GM19238 (cell line): ENCODE results near the gene ZNF396.

ENCODE experiments used
- DNase-seq: peaks from one replicate; pipeline ENCODE4 v3.0.0; 2011; ENCODE audit warnings: low spot score; ENCODE audit not compliant: insufficient read length

ZNF396 gene

DNA sequence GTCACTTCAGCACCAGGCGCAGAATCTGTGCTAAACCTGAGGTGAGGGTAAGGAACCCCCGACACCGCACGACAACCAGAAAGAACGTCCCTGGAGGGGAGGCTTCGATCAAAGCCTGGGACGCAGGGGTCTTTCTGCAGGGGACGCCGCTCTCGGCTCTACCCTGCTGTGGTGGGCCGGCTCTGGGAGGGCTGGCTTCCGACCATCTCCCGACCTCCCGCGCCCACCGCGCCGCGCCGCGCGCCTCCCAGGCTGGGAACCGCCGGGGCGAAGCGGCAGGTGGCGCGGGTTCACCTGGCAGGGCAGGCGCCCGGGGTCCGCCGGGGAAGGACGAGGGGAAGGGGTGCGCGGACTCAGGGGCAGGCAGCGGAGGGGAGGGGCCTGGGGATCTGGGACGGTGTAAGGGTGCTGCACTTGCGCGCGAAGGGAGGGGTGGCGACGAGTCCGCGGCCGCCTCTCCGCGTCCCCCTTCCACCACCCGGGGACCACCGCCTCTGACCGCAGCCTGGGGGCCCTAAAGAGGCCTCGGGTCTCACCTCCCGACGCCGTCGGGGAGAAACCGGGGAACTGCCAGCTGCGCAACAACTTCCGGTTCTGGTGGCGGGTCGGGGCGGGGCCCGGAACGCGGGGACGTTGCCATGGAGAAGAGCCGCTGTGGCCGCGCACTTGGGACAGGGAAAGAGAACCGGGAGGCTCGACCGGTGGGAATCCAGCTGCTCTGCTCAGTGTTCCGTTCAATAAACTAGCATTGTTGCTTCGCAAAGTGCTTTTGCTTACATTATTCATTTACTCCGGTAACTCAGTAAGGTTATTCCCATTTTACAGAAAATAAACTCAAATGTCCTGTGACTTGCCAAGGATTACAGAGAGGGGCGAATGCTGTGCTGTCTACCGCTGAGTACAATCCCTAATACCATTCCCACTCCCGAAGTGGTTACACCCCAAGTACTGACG is at the start of gene ZNF396:
ZNF396 (minus strand) TSS at position 596 of the 954 bp plus-strand sequence. CDS start 3,045 bp downstream, outside the sequence.
- peak; percentile 71 for DNase-seq

DNA sequence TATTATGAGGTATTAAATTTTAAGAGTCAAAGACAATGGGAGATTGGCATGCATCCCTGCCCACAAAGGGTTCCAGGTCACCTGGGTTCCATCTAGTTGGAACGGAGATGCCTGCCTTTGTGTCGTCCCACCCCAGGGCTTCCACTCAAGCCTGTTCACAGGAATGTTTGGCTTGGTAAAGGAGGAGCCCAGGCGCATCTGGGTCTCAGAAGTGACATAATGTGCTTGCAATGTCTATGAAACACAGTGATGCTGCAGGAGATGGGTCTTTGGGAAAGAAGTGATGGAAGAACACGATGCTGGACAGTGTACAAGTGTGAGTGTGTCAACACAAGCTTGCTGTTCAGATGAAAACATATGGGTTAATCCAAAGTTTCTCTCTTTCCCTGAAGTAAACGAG is 49.6 kb upstream of the ZNF396 start:
- no peak for DNase-seq

- DNase-seq, result no peak
These were observed 47.2 kb upstream of the ZNF396 start for GRCh38 chr18:35424356-35424755.

GRCh38 chr18:35422237-35422636 is 45.1 kb upstream of the ZNF396 start:
- DNase-seq, result no peak

DNA sequence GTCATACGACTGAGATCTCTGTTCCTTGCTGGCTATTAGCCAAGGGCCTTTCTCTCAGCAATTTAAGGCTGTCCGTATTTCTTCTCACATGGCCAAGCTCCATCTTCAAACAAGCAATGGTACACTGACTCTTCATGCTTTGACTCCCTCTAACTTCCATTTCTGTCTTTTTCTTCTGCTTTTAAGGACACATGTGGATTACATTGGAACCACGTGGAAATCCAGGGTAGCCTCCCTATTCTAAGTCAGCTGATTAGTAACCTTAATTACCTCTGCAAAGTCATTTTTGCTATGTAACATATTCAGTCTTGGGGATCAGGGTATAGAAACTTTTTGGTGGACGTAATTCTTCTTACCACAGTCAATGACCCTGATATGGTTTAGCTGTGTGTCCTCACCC is 41.5 kb upstream of the ZNF396 start:
- no peak for DNase-seq

DNA sequence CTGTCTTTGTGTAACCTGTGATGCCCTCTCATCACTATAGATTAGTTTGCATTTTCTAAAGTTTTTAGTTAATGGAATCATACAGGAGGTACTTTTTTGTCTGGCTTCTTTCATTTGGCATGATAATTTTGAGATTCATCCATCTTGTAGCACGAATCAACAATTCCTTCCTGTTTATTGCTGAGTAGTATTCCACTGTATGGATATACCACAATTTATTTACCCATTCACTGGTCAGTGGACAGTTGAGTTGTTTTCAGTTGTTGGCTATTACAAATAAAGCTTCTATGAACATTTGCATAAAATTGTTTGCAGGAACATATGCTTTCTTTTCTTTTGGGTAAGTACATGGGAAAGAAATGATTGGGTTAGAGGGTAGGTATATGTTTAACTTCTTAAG is 40.1 kb upstream of the ZNF396 start:
- no peak for DNase-seq

DNA sequence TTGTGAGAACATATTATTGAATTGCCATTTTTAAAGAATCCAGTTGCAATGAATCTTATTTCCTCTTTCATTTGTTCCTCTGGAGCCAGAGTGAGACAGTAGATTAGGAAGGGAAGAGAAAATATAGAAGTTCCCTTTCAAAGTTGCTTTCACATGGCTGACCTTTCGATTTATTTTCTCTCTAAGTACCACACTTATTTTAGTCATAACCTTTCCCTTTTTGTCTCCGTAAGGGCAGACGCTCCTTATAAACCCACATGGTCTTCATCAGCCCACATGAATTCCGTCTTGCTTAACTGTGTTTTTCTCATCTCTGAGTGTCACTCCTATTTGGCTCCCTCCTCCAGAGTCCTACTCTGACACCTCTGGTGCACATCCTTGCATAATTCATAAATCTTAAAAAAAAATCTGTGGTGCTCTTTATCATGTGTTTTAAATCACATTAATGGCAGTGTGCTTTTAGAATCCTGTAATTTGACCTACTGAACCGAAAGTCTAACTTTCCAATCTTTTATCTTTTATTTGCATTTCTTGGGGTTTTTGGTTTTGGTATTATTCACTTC is 38.5 kb upstream of the ZNF396 start:
- DNase-seq, result no peak

DNA sequence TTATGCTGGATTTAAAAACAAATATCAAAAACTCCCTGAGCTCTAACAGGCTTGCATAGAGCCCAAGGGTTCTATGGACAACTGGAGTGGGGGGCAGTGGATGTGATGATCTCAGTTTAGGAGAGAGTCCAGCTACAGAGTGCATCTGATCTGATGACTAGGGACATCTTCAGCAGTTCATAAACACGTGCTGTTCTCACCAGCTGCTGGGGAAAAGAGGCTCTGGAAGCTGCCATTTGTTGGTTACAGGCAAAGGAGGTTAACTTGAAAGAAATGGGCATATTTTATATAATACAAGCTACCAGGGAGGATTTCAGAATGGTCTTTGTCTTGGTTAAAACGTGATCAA is 36.0 kb upstream of the ZNF396 start:
- no peak for DNase-seq

DNA sequence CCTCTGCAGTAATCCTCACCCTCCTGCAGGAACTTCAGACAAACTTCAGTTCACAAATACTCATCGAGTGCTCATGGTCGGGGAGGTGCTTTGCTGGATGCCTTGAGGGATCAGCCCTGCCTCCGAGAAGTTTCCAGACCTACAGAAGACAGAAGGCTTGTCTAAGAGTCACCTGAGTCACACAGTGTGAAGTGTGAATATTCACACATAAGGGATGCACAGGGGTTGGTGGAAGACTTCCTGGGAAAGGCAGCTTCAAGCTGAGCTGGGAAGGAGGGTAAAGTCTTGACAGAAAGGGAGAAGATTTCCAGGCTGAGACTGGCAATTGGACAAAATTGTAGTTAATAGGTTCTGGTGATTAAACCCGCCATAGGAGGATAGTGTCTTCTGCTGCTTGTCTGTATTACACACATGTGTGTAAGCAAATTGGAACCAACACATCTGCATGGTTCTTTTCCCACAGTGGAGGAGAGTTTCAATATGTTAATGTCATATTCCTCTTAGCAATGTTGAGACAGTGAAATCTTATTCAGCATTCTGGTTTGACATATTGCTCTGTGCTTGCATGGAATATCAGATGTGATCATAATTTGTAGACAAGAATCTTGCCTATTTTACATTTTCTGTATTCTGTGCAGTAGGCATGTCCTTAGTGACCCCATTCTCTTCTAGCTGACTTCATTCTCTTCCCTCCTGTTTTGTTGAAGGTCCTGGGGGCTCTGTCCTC is 34.7 kb upstream of the ZNF396 start:
- no peak for DNase-seq

DNA sequence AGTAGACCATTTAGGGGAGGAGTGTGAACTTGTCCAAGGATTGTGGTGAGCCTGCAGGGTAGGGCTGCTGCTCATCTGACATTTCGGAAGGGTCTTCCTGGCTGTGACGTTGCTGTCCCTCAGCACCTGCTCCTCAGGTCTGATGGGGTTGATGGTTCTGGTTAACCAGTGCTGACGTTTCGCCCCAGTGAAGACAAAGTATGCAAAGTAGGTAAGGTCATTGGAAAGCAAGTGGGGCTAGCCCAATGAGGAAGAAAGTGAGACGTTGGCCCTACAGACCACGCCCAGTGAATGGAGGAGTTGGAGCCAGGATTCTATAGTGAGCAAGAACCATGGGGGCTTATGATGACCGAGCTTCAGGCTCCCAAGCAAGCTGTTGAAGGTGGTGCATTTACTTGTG is 33.4 kb upstream of the ZNF396 start:
- no peak for DNase-seq

DNA sequence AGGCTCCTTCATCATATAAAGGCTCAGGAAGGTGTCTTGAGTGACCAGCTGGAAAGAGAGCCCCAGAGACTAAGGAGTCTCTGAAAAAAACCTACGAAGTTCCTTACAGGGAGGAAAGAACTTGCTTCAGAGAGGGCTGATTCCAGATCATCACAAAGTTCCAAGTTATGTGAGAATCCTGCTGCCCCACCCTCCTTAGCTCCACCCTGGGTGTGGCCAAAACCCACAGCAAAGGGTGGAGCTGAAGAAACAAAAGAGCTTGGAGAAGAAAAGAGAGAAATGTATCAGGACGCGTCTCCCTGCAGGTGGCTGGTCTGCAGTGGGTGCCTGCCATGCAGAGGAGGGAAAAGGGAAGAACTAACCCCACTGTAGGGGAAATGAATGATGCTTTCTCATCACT is 32.8 kb upstream of the ZNF396 start:
- no peak for DNase-seq

DNA sequence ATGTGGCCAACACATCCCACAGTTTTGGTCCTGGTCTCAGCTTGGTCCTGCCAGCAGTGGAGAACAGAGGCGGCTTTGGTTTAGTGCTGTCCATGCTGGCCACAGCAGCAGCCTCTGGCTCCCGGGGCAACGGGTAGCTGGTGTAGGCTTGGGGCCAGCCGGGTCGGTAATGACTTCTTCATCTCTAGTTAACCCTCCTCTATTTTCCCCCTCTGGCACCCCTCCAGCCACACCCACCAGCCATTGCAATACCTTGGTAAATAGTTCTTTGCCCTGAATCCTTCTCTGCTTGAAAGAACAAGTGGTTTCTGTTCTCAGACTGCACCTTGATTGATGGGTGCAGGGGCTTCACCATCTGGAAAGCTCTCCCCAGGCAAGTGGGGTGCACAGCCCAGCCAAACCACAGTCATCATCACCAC is 31.7 kb upstream of the ZNF396 start:
- DNase-seq, result no peak

- no peak for DNase-seq
These were observed 30.8 kb upstream of the ZNF396 start for GRCh38 chr18:35407871-35408481.

DNA sequence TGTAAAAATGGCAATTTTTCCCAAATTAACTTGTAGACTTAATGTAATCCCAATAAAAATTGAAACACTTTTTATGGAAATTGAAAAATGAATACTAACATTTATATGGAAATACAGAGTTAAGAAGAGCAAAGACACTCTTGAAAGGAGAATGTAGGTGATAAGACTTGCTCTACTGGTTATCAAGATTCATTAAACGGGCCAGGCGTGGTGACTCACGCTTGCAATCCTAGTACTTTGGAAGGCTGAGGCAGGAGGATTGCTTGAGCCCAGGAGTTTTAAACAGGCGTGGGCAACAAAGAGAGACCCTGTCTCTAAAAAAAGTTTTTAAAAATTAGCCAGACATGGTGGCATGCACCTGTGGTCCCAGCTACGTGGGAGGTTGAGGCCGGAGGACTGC is 29.5 kb upstream of the ZNF396 start:
- no peak for DNase-seq

DNA sequence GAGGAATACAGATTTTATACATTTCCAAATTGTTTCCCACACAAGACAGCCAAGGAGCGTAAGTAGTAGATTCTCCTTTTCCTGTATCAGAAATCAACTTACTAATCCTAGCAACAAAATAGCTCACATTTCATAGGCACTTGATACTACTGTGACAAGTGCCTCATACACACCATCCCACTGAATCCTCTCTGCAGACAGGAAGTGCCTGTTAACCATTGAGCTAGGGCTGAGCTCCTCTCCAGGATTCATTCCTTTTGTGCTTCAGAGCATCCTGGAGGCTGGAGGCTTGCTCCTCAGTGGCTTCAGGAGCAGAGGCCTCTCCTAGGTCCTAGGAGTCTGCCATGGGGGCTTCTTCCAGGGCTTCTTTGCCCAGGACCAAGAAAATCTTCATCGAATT is 20.8 kb upstream of the ZNF396 start:
- DNase-seq, result no peak

GRCh38 chr18:35393716-35394115 is 16.6 kb upstream of the ZNF396 start:
- DNase-seq, result no peak

GRCh38 chr18:35392375-35392774 is 15.2 kb upstream of the ZNF396 start:
- DNase-seq, result no peak

GRCh38 chr18:35390951-35391700 is 14.0 kb upstream of the ZNF396 start:
- no peak for DNase-seq

- DNase-seq, result no peak
These were observed 12.0 kb upstream of the ZNF396 start for GRCh38 chr18:35389095-35389618.

GRCh38 chr18:35387152-35387571 is 10.0 kb upstream of the ZNF396 start:
- no peak for DNase-seq

- DNase-seq, result peak; percentile 59
These were observed 9.5 kb upstream of the ZNF396 start for GRCh38 chr18:35386600-35387100.
